Osteocyte (in vitro differentiated cells): ENCODE data around the gene GRM2. TPM values are rescaled to one million over a fixed set of nuclear protein-coding genes. Genes with fewer than 3 reads are reported as not detected.
A peak's percentile ranks its signal among the peaks of the same experiment; 100 is the strongest.

ENCODE experiments used
- DNase-seq: peaks from one replicate; pipeline ENCODE4 v3.0.0; 2021; ENCODE audit warnings: mixed read lengths; ENCODE audit not compliant: unreplicated experiment; ENCODE audit errors: extremely low spot score
- H3K27ac Mint-ChIP-seq: one replicate; pipeline ENCODE4 v1.8.0; 2021; ENCODE audit warnings: mild to moderate bottlenecking, mixed read lengths; ENCODE audit not compliant: unreplicated experiment
- H3K27me3 Mint-ChIP-seq: one replicate; pipeline ENCODE4 v1.8.0; 2021; ENCODE audit warnings: mixed read lengths; ENCODE audit not compliant: unreplicated experiment
- H3K36me3 Mint-ChIP-seq: one replicate; pipeline ENCODE4 v1.8.0; 2021; ENCODE audit warnings: mixed read lengths; ENCODE audit not compliant: unreplicated experiment
- H3K4me1 Mint-ChIP-seq: one replicate; pipeline ENCODE4 v1.8.0; 2021; ENCODE audit warnings: mixed read lengths; ENCODE audit not compliant: unreplicated experiment
- H3K4me3 Mint-ChIP-seq: one replicate; pipeline ENCODE4 v1.8.0; 2021; ENCODE audit warnings: mild to moderate bottlenecking, moderate library complexity, mixed read lengths; ENCODE audit not compliant: unreplicated experiment
- H3K9me3 Mint-ChIP-seq: one replicate; pipeline ENCODE4 v1.8.0; 2021; ENCODE audit warnings: mixed read lengths; ENCODE audit not compliant: unreplicated experiment
- total RNA-seq: library from RNA; stranded (reverse); gene quantifications from 2 replicates; pipeline ENCODE4 v1.2.1, GENCODE V29; 2021
- TF ChIP-seq, protein P1 (sequence below): fragments of 200-600 bp; sonication (generic); IDR thresholded peaks from 2 replicates; pipeline ENCODE4 v1.5.0; 2021; ENCODE audit warnings: antibody characterized with exemption, mild to moderate bottlenecking, moderate library complexity

GRM2 gene
- total RNA-seq, 1 donor from 2014 or later = 0.32 TPM

DNA sequence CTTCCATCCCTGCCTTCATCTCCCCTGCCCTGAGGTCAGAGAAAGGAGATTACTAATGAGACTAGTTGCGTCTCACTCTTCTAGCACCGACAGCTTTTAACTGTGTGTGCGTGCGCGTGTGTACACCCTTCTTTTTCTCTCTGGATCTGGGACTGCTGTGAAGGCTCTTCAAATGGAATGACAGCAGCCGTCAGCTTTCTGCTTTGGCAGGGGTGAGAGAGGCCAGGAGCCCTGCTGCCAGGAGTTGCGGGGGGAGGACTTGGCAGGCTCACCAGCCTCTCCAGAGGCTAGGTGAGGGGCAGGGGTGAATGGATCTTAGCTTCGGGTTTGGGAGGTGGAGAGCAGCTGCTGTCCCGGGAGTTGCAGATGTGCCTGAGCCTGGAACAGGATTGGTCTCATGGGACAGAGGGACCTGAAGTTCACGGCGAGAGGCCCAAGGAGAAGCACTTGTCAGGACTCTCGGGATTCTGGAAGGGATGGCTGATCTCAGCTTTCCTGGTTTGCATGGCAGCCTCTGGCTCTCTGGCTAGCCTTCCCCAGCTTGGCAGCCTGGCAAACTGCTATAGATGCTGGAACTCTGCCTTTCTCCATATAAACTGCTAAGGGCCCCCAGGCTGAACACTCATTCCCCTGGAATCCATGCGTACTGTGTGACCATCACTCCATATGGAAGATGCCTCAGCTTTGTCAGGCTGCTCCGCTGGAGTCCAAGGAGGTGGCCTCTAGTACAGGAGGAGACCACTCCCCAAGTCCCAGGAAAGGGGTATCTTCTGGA is 19.2 kb upstream of the GRM2 start:
- H3K27ac Mint-ChIP-seq = peak overlapping the region; percentile 60
- H3K9me3 Mint-ChIP-seq = no peaks in the 10 kb centered on the region
- peaks cover 23% of the 10 kb centered on the region for H3K36me3 Mint-ChIP-seq
- no peak overlapping the region for H3K4me3 Mint-ChIP-seq
- no peaks in the 10 kb centered on the region for H3K27me3 Mint-ChIP-seq
- H3K4me1 Mint-ChIP-seq = peaks cover 30% of the 10 kb centered on the region
- DNase-seq = no peak
- TF ChIP-seq, protein P1, sequence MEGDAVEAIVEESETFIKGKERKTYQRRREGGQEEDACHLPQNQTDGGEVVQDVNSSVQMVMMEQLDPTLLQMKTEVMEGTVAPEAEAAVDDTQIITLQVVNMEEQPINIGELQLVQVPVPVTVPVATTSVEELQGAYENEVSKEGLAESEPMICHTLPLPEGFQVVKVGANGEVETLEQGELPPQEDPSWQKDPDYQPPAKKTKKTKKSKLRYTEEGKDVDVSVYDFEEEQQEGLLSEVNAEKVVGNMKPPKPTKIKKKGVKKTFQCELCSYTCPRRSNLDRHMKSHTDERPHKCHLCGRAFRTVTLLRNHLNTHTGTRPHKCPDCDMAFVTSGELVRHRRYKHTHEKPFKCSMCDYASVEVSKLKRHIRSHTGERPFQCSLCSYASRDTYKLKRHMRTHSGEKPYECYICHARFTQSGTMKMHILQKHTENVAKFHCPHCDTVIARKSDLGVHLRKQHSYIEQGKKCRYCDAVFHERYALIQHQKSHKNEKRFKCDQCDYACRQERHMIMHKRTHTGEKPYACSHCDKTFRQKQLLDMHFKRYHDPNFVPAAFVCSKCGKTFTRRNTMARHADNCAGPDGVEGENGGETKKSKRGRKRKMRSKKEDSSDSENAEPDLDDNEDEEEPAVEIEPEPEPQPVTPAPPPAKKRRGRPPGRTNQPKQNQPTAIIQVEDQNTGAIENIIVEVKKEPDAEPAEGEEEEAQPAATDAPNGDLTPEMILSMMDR = no peak

DNA sequence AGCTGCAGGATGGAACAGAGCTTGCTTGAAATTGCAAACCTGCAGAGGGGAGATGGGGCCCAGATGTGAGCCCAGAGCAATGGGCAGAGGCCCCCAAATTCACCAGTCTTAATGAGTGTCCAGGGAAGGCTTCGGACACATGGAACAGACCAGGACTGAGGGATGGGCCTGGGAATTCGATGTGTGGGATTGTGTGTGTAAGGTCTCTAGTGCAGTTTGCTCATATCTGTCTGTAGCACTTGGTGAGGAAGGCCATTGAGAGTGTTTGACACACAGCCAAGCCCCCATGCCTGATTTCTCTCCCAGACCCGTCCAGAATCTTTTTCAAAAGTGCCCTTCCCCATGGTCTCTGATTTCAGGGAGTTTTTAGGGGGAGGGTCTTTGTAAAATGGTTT is 18.7 kb upstream of the GRM2 start:
- Mint-ChIP-seq H3K27me3 (no peaks in the 10 kb centered on the region), H3K27ac (no peak overlapping the region), H3K9me3 (no peaks in the 10 kb centered on the region), H3K36me3 (peaks cover 20% of the 10 kb centered on the region), H3K4me3 (no peak overlapping the region), H3K4me1 (peaks cover 30% of the 10 kb centered on the region)
- DNase-seq = no peak
- TF ChIP-seq, protein P1 = no peak

- TF ChIP-seq, protein P1 = no peak
- H3K36me3 Mint-ChIP-seq = peaks cover 7% of the 10 kb centered on the region
- H3K4me3 Mint-ChIP-seq = no peak overlapping the region
- DNase-seq = no peak
- H3K27ac Mint-ChIP-seq = no peak overlapping the region
- H3K4me1 Mint-ChIP-seq = peaks cover 21% of the 10 kb centered on the region
- no peaks in the 10 kb centered on the region for H3K27me3 Mint-ChIP-seq
- H3K9me3 Mint-ChIP-seq = no peaks in the 10 kb centered on the region
Observed at GRCh38 chr3:51691021-51691420, 15.8 kb upstream of the GRM2 start.

DNA sequence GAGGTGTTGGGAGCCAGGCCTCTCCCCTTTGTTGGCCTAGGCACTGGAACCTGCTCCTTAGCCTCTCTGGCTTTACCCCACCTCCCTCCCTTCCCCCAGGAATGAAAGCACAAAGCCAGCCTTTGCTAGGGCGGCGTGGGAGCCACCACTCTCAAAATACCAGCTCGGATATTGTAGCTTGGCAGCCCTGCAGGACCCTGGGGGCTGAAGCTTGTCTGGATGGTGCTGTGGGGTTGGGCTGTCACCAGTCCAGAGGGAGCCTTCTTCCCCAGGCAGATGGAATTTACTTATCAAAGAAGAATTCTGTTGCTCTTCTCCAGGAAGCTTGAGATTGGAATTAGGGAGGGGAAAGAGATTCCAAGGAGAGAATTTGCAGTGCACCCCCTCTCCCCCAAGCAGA is 14.9 kb upstream of the GRM2 start:
- no peak for DNase-seq

GRCh38 chr3:51692980-51693395 is 13.9 kb upstream of the GRM2 start:
- DNase-seq = no peak
- H3K27ac Mint-ChIP-seq = no peak overlapping the region

More for the DNA sequence above, 14.9 kb upstream of the GRM2 start:
- Mint-ChIP-seq H3K4me3 (no peak overlapping the region), H3K27ac (no peak overlapping the region), H3K9me3 (no peaks in the 10 kb centered on the region), H3K4me1 (peaks cover 12% of the 10 kb centered on the region), H3K36me3 (peaks cover 10% of the 10 kb centered on the region), H3K27me3 (no peaks in the 10 kb centered on the region)
- TF ChIP-seq, protein P1 = no peak

More at GRCh38 chr3:51692980-51693395, 13.9 kb upstream of the GRM2 start:
- Mint-ChIP-seq H3K36me3 (peaks cover 18% of the 10 kb centered on the region), H3K9me3 (no peaks in the 10 kb centered on the region), H3K4me3 (no peak overlapping the region), H3K4me1 (peaks cover 1% of the 10 kb centered on the region), H3K27me3 (no peaks in the 10 kb centered on the region)
- TF ChIP-seq, protein P1 = no peak
